ENCODE results near the gene SMPD4.
"Not testable (repeated sequence)": the region's sequence is repeated elsewhere in the genome, so short reads cannot be mapped to it uniquely, and the experiment has no call there.

DNA sequence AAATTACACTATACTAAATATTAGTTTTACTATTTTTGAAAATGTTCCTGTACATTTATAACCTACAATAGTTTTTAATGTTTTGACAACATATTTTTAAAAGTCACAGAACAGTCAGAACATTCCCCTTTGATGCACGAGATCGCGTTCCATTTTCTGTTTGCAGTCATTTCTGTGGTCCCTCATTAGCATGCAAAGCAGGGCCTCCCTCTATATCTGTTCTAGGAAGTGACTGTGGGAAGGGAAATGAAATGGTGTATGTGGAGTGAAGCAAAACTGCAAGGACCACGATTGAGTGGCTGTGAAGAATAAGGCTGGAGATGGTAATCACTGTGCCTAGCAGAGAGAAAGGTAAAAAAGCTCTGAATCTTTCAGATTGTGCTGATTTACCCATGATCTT, 41.1 kb upstream of the SMPD4 start:
- TF ChIP-seq, protein P1, sequence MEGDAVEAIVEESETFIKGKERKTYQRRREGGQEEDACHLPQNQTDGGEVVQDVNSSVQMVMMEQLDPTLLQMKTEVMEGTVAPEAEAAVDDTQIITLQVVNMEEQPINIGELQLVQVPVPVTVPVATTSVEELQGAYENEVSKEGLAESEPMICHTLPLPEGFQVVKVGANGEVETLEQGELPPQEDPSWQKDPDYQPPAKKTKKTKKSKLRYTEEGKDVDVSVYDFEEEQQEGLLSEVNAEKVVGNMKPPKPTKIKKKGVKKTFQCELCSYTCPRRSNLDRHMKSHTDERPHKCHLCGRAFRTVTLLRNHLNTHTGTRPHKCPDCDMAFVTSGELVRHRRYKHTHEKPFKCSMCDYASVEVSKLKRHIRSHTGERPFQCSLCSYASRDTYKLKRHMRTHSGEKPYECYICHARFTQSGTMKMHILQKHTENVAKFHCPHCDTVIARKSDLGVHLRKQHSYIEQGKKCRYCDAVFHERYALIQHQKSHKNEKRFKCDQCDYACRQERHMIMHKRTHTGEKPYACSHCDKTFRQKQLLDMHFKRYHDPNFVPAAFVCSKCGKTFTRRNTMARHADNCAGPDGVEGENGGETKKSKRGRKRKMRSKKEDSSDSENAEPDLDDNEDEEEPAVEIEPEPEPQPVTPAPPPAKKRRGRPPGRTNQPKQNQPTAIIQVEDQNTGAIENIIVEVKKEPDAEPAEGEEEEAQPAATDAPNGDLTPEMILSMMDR (IDR thresholded peaks at IDR 0.05): not testable (repeated sequence)
- not testable (repeated sequence) for TF ChIP-seq POLR2A (IDR thresholded peaks at IDR 0.05)

All from esophagus squamous epithelium (tissue), 4 donors.